Ammon's horn (tissue), 1 donor: ENCODE data around the gene CFAP73.

Experiments
- DNase-seq: peaks from one replicate; pipeline ENCODE4 v3.0.0-alpha.2; 2016; ENCODE audit warnings: low spot score

CFAP73 gene

DNA sequence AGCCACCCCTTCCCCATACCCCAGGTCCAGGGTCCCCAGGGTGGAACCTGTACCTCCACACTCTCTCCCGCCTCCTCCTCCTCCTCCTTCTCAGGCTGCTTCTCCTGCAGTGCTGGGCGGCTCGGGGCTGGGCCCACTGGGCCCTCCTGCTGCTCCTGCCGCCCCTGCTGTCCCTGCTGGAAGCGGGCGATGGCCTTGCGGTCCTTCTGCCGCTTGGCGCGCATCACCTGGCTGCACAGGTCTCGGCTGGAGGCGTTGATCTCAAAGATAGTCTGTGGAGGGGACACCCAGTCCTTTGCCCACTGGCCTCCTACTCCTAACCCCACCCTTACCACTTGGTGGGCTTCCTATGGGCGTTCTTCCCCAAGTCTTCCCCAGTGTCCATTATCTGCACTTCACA lies 14.5 kb downstream of the CFAP73 start:
- DNase-seq, result no peak

DNA sequence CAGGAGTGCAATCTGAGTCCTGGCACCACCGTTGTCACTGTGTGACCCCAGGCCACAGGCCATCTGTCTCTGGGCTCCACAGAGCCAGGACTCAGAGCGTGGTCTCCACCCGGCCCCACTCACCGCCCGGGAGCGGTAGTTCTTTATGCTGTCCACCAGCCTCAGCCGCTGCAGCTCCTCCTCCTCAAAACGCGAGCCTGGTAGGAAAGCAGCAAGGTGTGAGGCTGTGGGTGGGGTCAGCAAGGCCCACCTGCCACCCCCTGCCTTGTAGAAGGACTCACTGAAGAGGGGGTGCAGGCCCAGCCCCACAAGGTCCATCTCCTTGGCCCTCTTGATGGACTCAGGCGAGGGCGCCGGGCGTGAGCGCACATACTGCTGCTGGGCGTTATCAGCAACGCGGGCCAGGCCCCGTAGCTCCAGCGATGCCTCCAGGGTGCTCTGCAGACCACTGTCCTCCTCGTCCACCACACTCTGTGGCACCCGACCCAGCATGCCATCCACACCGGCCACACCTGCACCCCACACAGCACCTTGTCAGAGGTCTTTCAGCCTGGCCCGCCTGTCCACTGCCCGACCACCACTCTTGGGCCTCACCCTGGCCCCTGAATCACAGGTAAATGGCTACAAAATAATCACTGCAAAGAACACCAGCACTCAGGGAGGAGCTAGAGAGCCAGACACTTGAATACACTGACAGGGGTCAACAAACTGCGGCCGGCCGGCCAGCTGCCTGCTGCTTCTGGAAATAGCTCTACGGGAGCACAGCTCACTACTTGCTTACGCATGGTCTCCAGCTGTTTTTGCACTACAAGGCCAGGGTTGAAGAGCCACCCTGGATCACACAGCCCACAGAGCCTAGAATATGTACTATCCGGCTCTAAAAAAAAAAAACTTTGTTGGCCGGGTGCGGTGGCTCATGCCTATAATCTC lies 16.3 kb downstream of the CFAP73 start:
- DNase-seq, result no peak

DNA sequence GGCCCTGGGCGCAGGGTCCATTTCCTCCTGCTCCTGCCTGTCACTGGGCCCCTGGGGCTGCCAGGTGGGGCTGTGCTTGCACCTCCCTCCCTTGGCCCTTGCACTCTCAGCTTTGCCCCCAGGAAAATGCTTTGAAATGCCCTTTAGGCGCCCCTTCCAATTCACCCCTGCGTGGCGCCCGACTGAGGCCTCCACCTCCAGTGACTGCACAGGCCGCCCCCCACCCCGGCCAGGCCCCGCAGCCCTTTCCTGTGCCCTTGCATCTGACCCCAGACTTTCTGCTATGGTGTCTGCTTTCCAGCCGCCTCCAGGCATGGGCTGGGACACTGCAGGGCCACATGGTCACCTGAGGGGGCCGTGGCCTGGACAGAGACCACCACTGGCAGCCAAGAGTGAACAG lies 18.3 kb downstream of the CFAP73 start:
- no peak for DNase-seq

- no peak for DNase-seq
These were observed 20.2 kb downstream of the CFAP73 start for GRCh38 chr12:113169697-113170096.

GRCh38 chr12:113170457-113170856 lies 20.9 kb downstream of the CFAP73 start:
- no peak for DNase-seq

GRCh38 chr12:113170926-113171325 lies 21.4 kb downstream of the CFAP73 start:
- DNase-seq, result no peak

DNA sequence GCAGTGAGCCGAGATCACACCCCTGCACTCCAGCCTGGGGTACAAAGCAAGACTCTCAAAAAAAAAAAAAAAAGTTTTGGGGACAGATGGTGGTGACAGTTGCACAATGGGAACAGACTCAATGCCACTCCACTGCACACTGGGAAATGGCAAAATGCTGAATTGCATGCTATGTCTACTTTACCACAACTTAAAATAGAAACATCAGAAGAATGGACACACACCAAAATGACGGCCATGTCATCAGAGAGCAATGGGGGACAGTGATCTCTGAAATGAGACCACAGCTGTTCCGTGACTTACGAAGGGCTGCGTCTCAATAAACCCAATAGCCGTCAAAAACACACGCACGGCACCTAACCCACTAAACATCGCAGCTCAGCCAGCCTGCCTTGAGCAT lies 22.0 kb downstream of the CFAP73 start:
- no peak for DNase-seq

DNA sequence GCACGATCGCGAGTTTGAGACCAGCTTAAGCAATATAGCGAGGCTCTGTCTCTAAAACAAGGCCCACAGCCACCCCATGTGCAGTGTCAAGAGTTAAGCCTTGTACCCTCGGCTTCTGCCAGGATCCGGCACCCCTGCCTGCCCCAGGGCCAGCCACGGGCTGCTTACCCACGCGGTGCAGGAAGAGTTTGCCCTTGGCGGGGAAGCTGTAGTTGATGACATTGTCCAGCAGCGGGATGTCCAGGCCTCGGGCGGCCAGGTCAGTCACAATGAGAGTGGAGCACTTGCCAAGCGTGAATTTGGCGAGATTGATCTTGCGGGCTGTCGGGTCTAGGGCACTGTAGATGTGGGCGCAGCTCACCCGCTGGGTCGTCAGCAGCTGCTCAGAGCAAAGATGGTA lies 22.7 kb downstream of the CFAP73 start:
- no peak for DNase-seq

DNA sequence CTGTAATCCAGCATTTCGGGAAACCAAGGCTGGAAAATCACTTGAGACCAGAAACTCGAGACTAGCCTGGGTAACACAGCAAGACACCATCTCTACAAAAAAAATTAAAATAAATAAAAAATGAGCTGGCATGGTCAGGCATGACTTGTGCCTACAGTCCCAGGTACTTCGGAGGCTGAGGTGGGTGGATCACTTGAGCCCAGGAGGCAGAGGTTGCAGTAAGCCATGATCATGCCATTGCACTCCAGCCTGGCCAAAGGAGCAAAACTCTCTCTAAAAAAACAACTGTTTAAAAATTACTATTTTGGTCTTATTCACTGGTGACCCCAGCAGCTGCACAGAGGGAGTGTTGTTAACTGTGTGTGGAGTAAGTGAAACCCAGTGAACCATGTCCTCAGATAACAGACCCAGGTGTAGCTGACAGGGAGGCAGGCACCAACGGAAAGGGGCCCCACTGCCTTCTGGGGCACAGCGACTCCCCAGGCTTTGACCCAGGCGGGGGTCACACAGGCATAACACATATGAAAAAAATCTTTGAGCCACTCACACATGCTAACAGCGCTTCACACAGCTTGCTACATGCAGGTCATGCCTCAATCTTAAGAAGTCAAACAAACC lies 23.7 kb downstream of the CFAP73 start:
- DNase-seq, result no peak

DNA sequence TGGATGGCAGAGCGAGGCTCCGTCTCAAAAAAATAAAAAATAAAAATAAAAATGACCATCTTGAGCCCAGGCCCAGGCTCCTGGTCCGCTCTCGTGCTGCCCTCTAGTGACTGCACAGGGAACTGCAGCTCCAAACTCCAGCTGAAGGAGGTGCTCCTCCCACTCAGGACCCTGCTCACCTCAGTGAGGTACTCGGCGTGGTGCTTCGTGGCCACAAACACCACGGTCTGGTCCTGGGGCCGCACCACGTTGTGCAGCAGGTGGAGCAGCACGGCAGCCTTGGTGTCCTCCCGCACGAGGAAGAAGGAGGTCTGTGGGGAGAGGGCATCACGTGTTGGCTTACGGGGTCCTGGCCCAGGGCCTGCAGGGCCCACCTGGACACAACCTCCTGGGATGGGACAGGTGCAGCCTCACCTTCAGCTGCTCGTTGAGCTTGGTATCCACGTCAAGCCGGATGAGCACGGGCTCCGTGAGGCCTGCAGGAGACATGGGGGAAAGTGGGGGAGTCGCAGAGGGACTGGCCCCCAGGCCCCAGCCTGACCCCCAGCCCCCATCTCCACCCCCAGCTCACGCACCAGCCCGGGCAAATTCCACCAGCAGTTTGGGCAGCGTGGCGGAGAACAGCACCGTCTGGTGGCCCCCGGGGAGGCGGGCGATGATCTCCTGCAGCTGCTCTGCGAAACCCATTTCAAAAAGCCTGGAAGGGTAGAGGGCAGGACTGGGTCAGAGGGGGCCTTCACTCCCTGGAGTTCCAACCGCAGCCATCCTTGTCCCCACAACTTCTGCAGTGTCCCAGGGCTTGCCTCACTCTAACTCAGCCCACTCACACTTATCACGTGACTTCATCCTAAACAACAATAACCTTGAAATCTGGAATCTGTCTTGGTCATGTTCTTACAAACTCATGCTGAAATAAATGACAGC lies 25.2 kb downstream of the CFAP73 start:
- peak; percentile 76 for DNase-seq

DNA sequence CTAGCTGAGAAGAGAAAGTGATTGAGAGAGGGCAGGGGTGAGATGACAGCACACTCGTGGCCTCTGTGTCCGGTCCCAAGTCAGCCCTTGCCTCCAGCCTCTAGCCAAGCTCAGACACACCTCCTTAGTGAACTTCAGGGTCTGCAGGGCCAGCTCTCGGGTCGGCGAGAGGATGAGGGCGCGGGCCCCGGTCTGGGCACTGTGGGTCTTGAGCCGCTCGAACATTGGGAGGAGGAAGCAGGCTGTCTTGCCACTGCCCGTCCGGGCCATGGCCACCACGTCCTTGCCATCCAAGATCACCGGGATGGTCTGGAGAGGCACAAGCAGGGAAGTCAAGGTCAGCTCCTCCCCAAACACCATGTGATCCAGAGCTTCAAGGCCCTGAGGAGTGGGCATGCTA lies 29.5 kb downstream of the CFAP73 start:
- DNase-seq, result no peak

DNA sequence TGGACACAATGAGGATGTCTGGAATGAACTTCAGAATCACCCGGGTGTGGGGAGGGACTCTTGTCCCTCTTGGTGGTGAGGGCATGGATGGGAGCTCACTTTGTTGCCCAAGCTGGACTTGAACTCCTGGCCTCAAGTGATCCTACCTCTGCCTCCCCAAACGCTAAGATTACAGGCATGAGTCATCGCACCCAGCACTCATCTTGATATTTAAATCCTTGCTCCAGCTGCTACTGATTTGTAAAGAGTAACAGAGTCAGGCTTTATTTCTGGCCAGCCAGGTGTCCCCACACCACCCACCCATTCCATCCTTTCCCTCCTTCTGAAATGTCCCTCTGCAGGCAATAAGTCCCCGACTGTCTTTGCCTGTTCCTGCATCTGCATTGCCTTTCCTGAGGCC lies 30.8 kb downstream of the CFAP73 start:
- no peak for DNase-seq

DNA sequence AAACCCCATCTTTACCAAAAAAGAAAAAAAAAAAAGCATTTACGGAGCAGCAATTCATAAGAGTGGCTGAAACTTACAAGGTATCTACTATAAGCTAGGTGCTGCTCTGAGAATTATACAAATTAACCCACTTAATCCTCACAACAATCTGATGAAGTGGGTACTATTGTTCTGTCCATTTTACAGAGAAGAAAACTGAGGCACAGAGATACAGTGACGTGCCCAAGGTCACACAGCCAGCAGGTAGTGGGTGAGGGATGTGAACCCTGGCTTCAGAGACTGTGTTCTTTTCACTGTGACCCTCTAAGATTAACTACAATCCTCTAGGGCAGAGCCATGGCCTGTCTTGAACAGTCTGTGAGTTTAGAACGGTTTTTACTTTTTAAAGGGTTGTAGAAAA lies 32.5 kb downstream of the CFAP73 start:
- no peak for DNase-seq

GRCh38 chr12:113183030-113183589 lies 33.6 kb downstream of the CFAP73 start:
- DNase-seq, result no peak

GRCh38 chr12:113184098-113184899 lies 34.8 kb downstream of the CFAP73 start:
- no peak for DNase-seq

DNA sequence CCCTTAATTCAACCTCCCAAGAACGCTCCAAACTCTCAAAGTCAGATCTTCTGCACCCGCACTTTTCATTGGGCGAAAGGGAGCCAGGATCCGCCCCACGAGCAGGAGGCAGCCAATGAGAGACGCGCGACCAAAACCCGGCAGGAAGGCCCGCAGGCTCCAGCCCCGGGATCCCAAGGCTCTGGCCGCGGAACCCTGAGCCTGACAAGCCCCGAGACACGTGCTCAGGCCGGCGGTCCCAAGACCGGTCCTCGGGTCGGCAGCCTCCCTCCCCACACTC lies 35.3 kb downstream of the CFAP73 start:
- DNase-seq, result peak; percentile 91

DNA sequence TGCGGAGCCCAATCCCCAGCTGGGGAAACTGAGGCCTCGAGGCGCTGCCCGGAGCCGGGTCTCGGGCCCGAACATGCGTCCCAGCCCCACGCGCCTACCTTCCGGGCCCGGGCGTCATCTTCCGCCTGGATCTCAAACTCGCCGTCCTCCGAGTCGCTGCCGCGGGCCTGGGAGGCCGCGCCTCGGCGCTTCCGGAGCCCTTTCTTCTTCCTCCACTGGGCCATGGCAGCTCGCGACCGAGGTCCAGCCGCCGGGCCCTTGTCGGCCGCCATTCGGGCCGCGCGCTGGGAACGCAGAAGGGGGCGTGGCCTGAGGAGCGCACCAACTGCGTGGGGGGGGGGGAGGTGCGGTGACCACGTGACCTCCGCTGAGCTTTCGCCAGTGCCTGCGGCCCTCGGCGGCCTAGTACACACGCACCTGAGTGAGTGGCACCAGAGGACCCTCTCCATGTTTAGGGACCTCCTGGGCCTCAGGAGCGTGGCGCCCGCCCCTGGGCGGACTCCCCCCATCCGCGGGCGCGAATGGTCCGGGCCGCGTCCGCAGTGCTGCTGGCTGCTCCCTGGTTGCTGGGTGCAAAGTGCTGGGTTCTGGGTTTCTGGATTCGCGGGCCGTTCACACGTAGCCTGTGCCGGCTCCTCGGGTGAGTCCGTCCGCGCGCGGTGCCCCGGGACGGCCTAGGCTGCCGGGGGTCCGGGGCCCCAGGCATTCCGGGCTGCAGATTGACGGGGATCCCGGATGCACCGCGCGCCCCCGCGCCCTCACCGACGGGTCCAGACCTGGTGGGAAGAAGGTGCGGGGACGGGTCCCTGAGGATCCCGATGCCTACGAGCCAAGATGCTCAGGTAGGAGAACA lies 35.9 kb downstream of the CFAP73 start, which contains the start of the genes DDX54 and RITA1:
TSS of gene DDX54 (minus strand) at position 299 of the 853 bp plus-strand sequence. CDS start at position 272, 27 bp downstream.
TSS of gene RITA1 (plus strand) at position 542 of the 853 bp plus-strand sequence. CDS start 1,026 bp downstream, outside the sequence.
- DNase-seq, result peak; percentile 79

- DNase-seq, result no peak
These were observed 36.5 kb downstream of the CFAP73 start for GRCh38 chr12:113186033-113186365.

DNA sequence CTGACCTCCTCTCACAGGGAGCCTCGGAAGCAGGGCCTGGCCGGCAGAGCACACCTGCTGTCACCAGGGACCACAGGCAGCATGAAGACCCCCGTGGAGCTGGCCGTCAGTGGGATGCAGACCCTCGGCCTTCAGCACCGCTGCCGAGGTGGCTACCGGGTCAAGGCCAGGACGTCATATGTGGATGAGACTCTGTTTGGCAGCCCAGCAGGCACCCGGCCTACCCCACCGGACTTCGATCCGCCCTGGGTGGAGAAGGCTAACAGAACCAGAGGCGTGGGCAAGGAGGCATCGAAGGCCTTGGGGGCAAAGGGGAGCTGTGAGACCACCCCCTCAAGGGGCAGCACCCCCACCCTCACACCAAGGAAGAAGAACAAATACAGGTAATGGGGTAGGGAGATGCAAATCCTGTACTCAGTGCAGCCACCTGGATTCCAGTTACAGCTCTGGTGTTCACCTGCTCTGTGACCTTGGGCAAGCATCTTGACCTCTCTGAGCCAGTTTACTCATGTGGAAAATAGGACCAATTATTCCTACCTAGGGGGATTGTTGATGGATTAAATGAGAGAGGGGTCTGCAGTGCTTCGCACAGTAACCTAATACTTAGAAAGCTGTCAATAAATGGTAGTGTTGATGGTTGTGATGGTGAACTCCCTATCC lies 37.3 kb downstream of the CFAP73 start:
- no peak for DNase-seq

GRCh38 chr12:113189361-113189760 lies 39.8 kb downstream of the CFAP73 start:
- no peak for DNase-seq
